Measurements from ENCODE around the gene C3. TPM values are rescaled to one million over a fixed set of nuclear protein-coding genes. Genes with fewer than 3 reads are reported as not detected.
A peak's percentile ranks its signal among the peaks of the same experiment; 100 is the strongest.

Gene C3
- total RNA-seq, 1 experiment from 2014 or later, result 658 TPM

DNA sequence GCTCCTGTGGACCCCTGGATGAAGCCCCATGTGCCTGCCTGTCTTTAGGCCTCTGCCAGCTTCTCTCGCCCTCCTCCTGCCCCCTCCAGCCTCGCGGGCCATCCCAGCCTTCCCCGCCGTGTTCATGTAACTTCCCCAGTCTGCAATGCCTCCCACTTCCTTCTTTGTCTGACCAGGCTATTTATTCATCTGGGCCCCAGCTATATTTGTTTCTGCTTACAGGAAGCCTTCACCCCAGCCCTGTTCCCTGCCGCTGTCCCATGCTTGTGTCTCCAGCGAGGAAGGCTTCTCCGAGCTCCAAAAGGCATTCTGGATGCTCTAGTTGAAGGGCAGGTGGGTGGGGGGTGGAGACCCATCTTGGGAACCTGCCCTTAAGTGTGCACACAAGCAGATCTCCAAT is 7.9 kb upstream of the C3 start:
- DNase-seq, result no peak
- BruUV-seq (replicated peaks), result no TSS peak
- peaks cover 25% of the 10 kb centered on the region for H3K36me3 Mint-ChIP-seq (ENCODE audit: insufficient read depth, unreplicated experiment)

DNA sequence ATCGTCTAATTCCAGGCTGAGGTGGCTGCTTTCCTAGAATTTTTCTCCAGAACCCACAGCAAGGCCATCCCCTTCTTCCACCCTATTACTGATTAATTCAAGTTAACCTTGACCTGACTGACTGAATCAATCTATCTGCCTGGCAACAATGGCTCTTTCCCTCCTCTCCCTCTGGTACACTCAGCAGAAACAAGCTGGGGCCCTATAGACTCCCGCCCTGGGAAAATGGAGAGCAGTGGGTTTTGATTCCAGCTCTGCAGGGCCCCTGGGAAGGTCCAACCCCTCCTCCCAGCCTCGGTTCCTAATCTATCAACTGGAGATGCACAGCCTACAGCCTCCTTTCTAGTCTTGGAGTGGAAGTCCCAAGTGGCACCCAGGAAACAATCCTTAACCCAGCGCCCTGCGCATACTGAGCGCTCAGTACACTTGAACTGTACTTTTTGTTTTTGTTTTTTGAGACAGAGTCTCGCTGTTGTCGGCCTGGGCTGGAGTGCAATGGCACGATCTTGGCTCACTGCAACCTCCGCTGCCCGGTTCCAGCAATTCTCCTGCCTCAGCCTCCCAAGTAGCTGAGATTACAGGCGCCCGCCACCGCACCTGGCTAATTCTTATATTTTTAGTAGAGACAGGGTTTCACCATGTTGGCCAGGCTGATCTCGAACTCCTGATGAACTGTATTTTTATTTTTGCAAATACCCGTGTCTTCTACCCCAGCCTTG is 5.2 kb upstream of the C3 start:
- intact Hi-C loops (cut with micrococcal nuclease; ENCODE audit: unreplicated experiment), result no loop called here
- no peaks in the 10 kb centered on the region for H3K9me3 Mint-ChIP-seq (ENCODE audit: low read depth, unreplicated experiment)

More for the DNA sequence above, 7.9 kb upstream of the C3 start:
- Mint-ChIP-seq H3K4me1 (ENCODE audit: low read depth, unreplicated experiment) (peaks cover 27% of the 10 kb centered on the region), H3K9me3 (ENCODE audit: low read depth, unreplicated experiment) (no peaks in the 10 kb centered on the region), H3K4me3 (ENCODE audit: low read depth, unreplicated experiment) (no peak overlapping the region), H3K27ac (ENCODE audit: unreplicated experiment) (no peak overlapping the region), H3K27me3 (ENCODE audit: unreplicated experiment) (no peaks in the 10 kb centered on the region)
- intact Hi-C loops (cut with micrococcal nuclease; ENCODE audit: unreplicated experiment), result no loop called here
- TF ChIP-seq, protein P1, sequence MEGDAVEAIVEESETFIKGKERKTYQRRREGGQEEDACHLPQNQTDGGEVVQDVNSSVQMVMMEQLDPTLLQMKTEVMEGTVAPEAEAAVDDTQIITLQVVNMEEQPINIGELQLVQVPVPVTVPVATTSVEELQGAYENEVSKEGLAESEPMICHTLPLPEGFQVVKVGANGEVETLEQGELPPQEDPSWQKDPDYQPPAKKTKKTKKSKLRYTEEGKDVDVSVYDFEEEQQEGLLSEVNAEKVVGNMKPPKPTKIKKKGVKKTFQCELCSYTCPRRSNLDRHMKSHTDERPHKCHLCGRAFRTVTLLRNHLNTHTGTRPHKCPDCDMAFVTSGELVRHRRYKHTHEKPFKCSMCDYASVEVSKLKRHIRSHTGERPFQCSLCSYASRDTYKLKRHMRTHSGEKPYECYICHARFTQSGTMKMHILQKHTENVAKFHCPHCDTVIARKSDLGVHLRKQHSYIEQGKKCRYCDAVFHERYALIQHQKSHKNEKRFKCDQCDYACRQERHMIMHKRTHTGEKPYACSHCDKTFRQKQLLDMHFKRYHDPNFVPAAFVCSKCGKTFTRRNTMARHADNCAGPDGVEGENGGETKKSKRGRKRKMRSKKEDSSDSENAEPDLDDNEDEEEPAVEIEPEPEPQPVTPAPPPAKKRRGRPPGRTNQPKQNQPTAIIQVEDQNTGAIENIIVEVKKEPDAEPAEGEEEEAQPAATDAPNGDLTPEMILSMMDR (IDR thresholded peaks at IDR 0.05; ENCODE audit: unreplicated experiment), result no peak
- CTCF ChIA-PET, result no interaction called here

DNA sequence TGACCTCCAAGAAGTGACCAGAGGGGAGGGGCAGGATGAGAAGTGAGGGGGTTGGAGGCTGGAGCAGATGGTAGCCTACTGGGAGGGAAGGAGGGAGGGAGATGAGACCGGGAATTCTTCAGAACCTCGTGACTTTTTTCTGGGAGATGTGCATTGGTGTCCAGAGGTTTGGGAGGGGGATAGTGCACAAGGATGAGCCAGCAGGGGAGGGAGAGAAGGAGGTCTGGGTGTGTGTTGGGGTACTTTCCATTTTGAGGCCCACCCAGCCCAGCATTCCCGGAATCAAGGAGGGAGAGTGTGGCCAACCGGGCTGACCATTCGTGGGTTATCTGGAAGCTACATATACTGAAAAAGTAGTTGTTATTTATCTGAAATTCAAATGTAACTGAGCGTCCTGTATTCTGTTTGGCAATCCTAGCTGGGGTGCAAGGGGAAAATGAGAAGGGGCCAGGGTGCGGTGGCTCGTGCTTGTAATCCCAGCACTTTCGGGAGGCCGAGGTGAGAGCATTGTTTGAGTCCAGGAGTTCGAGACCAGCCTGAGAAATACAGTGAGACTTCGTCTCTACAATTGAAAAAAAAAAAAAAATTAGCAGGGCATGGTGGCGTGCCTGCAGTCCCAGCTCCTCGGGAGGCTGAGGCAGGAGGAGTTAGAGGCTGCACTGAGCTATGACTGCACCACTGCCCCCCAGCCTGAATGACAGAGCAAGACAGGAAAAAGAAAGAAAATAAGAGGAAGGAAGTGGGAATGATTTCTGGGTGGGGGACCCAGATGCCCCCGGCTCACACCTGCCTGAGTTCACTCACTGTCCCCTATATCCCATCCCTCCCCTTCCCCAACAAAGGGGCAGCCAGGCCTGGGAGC is 4.4 kb upstream of the C3 start:
- peaks cover 22% of the 10 kb centered on the region for H3K36me3 Mint-ChIP-seq (ENCODE audit: insufficient read depth, unreplicated experiment)
- H3K4me3 Mint-ChIP-seq (ENCODE audit: low read depth, unreplicated experiment), result no peak overlapping the region
- BruUV-seq (replicated peaks), result no TSS peak
- CTCF ChIA-PET, result interaction anchor here (0.6 kb wide), 2 partner anchors 20 to 73 kb away, joined by 4 to 5 read pairs; no protein-coding TSS in a partner anchor
- no peak for DNase-seq
- no peaks in the 10 kb centered on the region for H3K27me3 Mint-ChIP-seq (ENCODE audit: unreplicated experiment)
- no peaks in the 10 kb centered on the region for H3K9me3 Mint-ChIP-seq (ENCODE audit: low read depth, unreplicated experiment)
- intact Hi-C loops (cut with micrococcal nuclease; ENCODE audit: unreplicated experiment), result no loop called here
- TF ChIP-seq, protein P1 (IDR thresholded peaks at IDR 0.05; ENCODE audit: unreplicated experiment), result no peak
- peaks cover 57% of the 10 kb centered on the region for H3K4me1 Mint-ChIP-seq (ENCODE audit: low read depth, unreplicated experiment)
- no peak overlapping the region for H3K27ac Mint-ChIP-seq (ENCODE audit: unreplicated experiment)

More for the DNA sequence above, 5.2 kb upstream of the C3 start:
- no TSS peak for BruUV-seq (replicated peaks)
- TF ChIP-seq, protein P1 (IDR thresholded peaks at IDR 0.05; ENCODE audit: unreplicated experiment), result no peak
- H3K36me3 Mint-ChIP-seq (ENCODE audit: insufficient read depth, unreplicated experiment), result peaks cover 14% of the 10 kb centered on the region
- peaks cover 49% of the 10 kb centered on the region for H3K4me1 Mint-ChIP-seq (ENCODE audit: low read depth, unreplicated experiment)
- H3K4me3 Mint-ChIP-seq (ENCODE audit: low read depth, unreplicated experiment), result no peak overlapping the region
- H3K27ac Mint-ChIP-seq (ENCODE audit: unreplicated experiment), result no peak overlapping the region
- no peak for DNase-seq
- H3K27me3 Mint-ChIP-seq (ENCODE audit: unreplicated experiment), result no peaks in the 10 kb centered on the region
- CTCF ChIA-PET, result no interaction called here

DNA sequence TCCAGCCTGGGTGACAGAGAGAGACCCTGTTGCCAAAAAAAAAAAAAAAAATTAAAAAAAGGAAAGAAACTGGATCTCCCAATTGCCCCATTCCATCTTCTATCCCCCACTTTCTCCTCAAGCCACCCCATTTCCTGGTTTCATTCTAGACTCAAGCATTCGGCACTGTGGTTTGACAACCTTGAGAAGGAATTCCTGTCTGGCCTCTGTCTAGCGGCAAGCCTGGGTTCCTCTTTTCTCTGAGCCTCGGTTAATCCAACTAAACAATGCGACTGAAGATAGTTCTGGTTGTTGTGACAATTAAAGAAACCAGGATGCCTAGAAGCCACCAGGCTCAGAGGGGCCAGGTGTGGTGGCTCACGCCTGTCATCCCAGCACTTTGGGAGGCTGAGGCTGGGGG is 3.3 kb upstream of the C3 start:
- H3K27me3 Mint-ChIP-seq (ENCODE audit: unreplicated experiment), result no peaks in the 10 kb centered on the region
- DNase-seq, result no peak
- H3K4me3 Mint-ChIP-seq (ENCODE audit: low read depth, unreplicated experiment), result peak overlapping the region; percentile 50
- H3K9me3 Mint-ChIP-seq (ENCODE audit: low read depth, unreplicated experiment), result no peaks in the 10 kb centered on the region
- peaks cover 33% of the 10 kb centered on the region for H3K36me3 Mint-ChIP-seq (ENCODE audit: insufficient read depth, unreplicated experiment)
- no TSS peak for BruUV-seq (replicated peaks)
- CTCF ChIA-PET, result interaction anchor here (0.6 kb wide), 2 partner anchors 74 to 172 kb away, joined by 3 to 5 read pairs; no protein-coding TSS in a partner anchor
- intact Hi-C loops (cut with micrococcal nuclease; ENCODE audit: unreplicated experiment), result no loop called here
- peaks cover 64% of the 10 kb centered on the region for H3K4me1 Mint-ChIP-seq (ENCODE audit: low read depth, unreplicated experiment)
- TF ChIP-seq, protein P1 (IDR thresholded peaks at IDR 0.05; ENCODE audit: unreplicated experiment), result no peak
- peak overlapping the region; percentile 86 for H3K27ac Mint-ChIP-seq (ENCODE audit: unreplicated experiment)
